ENCODE results near the gene TEF.

TEF gene

GRCh38 chr22:41447435-41448188 lies 65.9 kb downstream of the TEF start:
- peak overlapping the region; percentile 70 for H3K4me3 ChIP-seq (ENCODE audit: low read depth, low read length)

- H3K4me3 ChIP-seq (ENCODE audit: low read depth, low read length) = peak overlapping the region; percentile 70
Measured at GRCh38 chr22:41448189-41448808, 66.6 kb downstream of the TEF start.
